ENCODE data around the gene PRKCD. TPM values are rescaled to one million over a fixed set of nuclear protein-coding genes. Genes with fewer than 3 reads are reported as not detected.

PRKCD gene
- total RNA-seq, 1 experiment from 2014 or later = 19.2 TPM

- TF ChIP-seq FOXP4 (CRISPR knock-in tag; IDR thresholded peaks at IDR 0.05) = peak; percentile 61; the same call in 1 of the 2 replicates
- TF ChIP-seq ZNF423 (CRISPR knock-in tag; IDR thresholded peaks at IDR 0.05) = no peak
- peak; percentile 89; the same call in 1 of the 2 replicates for TF ChIP-seq SP1 (CRISPR knock-in tag; conservative IDR thresholded peaks at IDR 0.05)
- TF ChIP-seq ZNF281 (CRISPR knock-in tag; IDR thresholded peaks at IDR 0.05) = peak; percentile 77; the same call in 1 of the 2 replicates
- peak; percentile 65; the same call in 1 of the 2 replicates for TF ChIP-seq KAT7 (CRISPR knock-in tag; IDR thresholded peaks at IDR 0.05; ENCODE audit: borderline replicate concordance)
- TF ChIP-seq HMGA2 (CRISPR knock-in tag; IDR thresholded peaks at IDR 0.05) = no peak
- TF ChIP-seq ZNF416 (CRISPR knock-in tag; IDR thresholded peaks at IDR 0.05) = no peak
- peak; percentile 33; the same call in 1 of the 2 replicates for TF ChIP-seq PRDM15 (CRISPR knock-in tag; IDR thresholded peaks at IDR 0.05)
- TF ChIP-seq MAX (CRISPR knock-in tag; IDR thresholded peaks at IDR 0.05) = peak; percentile 97
- TF ChIP-seq IRF1 (CRISPR knock-in tag; IDR thresholded peaks at IDR 0.05) = no peak
- TF ChIP-seq ZBTB43 (CRISPR knock-in tag; IDR thresholded peaks at IDR 0.05) = no peak
- no peak for TF ChIP-seq ZNF317 (CRISPR knock-in tag; IDR thresholded peaks at IDR 0.05; ENCODE audit: borderline replicate concordance, low read depth)
Observed at GRCh38 chr3:53130179-53131061, 30.6 kb upstream of the PRKCD start, which contains the start of gene RFT1 (continued).

- ChIA-PET POLR2A (no interaction called here), CTCF (interaction anchor here (1.9 to 4.6 kb wide), 4 partner anchors 21 to 65 kb away, joined by 7 to 48 read pairs (median 14); partner anchors contain the start of gene PRKCD)
- DNase-seq (ENCODE audit: low spot score) (no peak), ATAC-seq (no peak)
- no peak for TF ChIP-seq AFF4 (CRISPR knock-in tag; IDR thresholded peaks at IDR 0.05; ENCODE audit: borderline replicate concordance)
- TF ChIP-seq ELF4 (CRISPR knock-in tag; IDR thresholded peaks at IDR 0.05; ENCODE audit: low read depth) = no peak
- no peak for TF ChIP-seq ATF2 (CRISPR knock-in tag; IDR thresholded peaks at IDR 0.05; ENCODE audit: borderline replicate concordance, low read depth)
- no peak for TF ChIP-seq ZNF219 (CRISPR knock-in tag; IDR thresholded peaks at IDR 0.05; ENCODE audit: borderline replicate concordance)
- H3K36me3 Mint-ChIP-seq = no peaks in the 10 kb centered on the region
- peak overlapping the region; percentile 85 for H3K4me3 Mint-ChIP-seq
- H3K9me3 Mint-ChIP-seq = no peaks in the 10 kb centered on the region
- peaks cover 12% of the 10 kb centered on the region for H3K4me1 Mint-ChIP-seq
- H3K27ac Mint-ChIP-seq = peak overlapping the region; percentile 92
- H3K27me3 Mint-ChIP-seq (ENCODE audit: low read depth) = no peaks in the 10 kb centered on the region
Observed at GRCh38 chr3:53131096-53131495, 29.9 kb upstream of the PRKCD start.
